Measurements from ENCODE around the gene ACOT11.

DNA sequence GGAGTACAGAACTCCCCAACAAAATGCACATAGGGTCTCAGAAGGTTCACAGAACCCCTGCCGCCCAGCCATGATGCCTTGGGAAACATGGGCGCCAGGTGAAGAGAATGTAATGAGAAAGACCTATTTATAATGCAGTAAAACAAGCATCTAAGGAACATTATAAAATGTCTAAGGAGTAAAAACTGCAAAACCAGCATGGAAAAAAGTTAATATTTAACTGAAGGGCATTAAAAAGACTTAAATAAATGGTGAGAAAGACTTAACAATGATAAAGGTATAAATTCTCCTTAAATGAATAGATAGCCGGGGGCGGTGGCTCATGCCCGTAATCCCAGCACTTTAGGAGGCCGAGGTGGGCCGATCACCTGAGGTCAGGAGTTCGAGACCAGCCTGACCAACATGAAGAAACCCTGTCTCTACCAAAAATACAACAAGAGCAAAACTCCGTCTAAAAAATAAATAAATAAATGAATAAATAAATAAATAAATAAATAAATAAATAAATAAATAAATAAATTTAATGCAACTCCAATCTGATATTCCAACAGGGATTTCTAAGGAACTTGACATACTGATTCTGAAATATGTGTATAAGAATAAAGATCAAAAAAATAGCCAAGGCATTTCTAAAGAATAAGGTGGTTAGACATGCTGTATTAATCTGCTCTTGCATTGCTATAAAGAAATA is 27.3 kb upstream of the ACOT11 start:
- TF ChIP-seq FOXK2 (IDR thresholded peaks at IDR 0.05) (no peak), ELF4 (IDR thresholded peaks at IDR 0.05) (no peak), FOXA1 (IDR thresholded peaks at IDR 0.05) (no peak), HDGF (IDR thresholded peaks at IDR 0.05; ENCODE audit: borderline replicate concordance) (no peak), BHLHE40 (IDR thresholded peaks at IDR 0.05; ENCODE audit: borderline replicate concordance) (no peak), PKNOX1 (IDR thresholded peaks at IDR 0.05) (no peak), SP1 (IDR thresholded peaks at IDR 0.05) (no peak), ARNT (IDR thresholded peaks at IDR 0.05) (no peak), ZNF384 (IDR thresholded peaks at IDR 0.05) (no peak), FOXM1 (IDR thresholded peaks at IDR 0.05; ENCODE audit: borderline replicate concordance) (no peak), TARDBP (IDR thresholded peaks at IDR 0.05) (no peak), CTBP1 (IDR thresholded peaks at IDR 0.05; ENCODE audit: borderline replicate concordance) (no peak), SUZ12 (IDR thresholded peaks at IDR 0.05) (no peak)

Data from HEK293T (cell line).